NCI-H1092 (cell line): ENCODE measurements around the gene TRMT1.

Experiments
- DNase-seq: peaks from one replicate; lab custom pipeline; 2025; lab: John Stamatoyannopoulos, UW

TRMT1 gene

DNA sequence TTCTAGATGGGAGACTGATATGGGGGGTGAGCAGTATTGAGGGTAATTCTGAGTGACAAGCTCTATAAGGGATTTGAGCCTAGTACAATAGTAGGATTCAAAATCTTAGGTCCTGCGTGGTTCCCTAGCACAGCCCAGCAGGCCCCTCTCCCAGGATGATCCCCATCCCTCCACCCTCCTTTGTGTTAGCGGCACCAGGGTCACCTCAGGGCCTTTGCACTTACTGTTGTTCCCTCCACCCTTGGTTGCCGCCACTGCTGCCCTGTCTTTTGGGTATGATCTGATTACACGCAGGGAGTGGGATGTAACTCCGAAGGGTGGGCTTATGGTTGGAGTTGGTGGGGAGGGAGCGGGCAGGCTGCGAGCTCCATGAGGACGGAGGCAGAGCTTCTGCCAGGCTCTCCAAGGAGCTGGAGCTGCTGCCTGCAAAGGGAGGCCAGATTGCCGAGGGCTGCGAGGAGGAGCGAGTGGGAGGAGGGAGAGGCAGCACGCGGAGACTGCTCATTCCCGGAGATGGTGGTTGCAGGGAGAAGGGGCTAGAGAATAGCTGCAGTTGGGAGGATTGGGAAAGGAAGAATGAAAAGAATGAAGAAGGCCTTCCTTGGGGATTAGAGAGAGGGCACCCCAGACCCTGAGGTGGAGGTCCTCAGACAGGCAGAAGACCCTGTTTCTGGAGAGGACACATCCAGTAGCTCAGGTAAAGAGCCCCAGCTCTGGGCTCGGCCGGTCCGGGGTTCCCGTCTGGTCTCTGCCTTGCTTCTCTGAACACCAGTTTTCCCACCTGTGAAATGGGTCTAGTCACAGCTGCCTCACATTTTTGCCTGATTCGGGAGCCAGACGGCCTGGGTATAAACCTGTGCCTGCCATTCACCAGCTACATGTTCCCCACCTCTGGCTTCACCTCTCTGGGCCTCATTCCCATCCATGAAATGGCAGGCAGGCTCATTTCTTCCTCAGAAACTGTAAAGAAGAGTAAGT lies 6.7 kb upstream of the TRMT1 start:
- DNase-seq = no peak

- DNase-seq = no peak
These were observed 5.8 kb upstream of the TRMT1 start for GRCh38 chr19:13122275-13122878.

DNA sequence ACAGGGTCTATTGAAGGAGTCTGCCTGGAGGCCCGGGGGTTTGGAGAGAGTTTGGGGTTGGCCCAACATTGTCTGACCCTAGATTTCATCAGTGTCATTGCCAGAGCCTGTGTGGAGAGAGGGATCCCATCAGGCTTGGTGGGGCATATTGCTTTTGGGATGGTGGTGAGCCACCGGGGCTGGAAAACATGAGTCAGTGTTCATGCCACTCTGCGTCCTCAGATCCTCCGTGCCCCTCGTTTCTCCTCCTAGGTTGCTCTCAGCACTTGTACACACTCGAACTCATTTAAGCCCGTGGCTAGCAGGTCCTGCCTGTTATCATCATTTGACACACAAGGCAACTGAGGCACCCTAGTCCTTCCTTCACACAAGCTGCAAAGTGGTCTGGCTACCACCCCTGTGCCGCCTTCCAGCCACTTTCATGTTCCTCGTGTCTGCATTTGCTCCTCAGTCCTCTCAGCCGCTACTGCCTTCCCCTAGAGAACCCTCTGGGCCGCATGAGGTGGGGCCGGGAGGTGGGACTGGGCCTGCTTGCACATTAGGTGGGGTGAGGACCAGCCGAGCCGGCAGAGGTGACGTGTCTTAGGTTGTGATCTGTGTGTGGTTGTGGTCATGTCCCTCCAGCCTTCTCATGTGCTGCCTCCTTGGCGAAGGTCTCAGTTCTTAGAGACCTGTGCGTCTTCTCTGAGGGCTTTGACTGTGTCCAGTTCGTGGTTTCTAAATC lies 5.2 kb upstream of the TRMT1 start:
- DNase-seq = no peak

DNA sequence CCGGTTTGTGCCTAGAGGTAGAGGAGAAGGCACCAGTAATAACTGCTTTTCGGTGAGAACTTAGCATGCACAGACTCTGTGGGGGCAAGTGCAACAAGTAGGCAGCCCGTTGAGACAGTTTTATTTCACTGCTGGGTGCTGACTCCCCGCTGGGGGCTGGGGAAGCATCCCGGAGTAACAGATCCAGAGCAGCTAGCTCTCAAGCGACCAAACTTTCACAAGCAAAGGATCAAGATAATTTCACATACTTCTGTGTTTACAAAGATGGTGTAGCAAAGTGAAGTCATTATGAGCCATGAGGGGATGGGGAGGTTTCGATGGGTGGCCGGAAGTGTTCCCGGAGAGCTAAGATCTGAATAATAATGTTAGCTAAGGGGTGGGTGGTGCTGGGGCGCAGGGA lies 4.3 kb upstream of the TRMT1 start:
- DNase-seq = no peak

GRCh38 chr19:13120031-13120430 lies 3.5 kb upstream of the TRMT1 start:
- DNase-seq = no peak

- no peak for DNase-seq
These were observed 3.1 kb upstream of the TRMT1 start for GRCh38 chr19:13119627-13120026.

- DNase-seq = no peak
These were observed 2.1 kb upstream of the TRMT1 start for GRCh38 chr19:13118424-13119193.

DNA sequence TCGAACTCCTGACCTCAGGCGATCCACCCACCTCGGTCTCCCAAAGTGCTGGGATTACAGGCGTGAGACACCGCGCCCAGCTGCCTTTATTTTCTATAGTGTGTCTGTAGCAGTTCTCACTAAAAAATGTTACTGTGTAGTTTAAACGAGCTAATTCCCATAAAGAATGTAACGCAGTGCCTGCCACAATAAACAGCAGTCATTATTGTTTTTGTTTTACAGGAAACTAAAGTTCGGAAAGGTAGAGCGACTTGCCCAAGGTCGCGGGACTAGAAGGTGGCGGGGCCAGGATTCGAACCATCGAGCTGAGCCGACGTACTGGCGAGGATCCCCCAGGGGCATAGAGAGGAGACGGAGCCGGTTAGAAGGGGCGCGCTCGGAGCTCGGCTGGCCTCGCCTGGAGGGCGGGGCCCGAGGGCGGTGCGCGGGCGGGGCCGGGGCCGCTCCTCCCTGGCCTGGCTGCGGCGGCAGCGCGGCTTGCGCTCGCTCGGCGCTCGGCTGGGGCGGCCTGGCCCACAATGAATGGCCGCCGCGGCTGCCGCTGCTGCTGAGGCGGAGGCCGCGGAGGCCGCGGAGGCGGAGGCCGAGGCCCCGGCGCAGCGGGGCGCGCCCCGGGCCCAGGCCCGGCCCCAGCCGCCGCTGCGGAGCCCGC lies 1.4 kb upstream of the TRMT1 start, which contains the start of gene NACC1:
NACC1 (plus strand) TSS at position 493 of the 652 bp plus-strand sequence. CDS start 16,944 bp downstream, outside the sequence.
- DNase-seq = peak; percentile 89

- no peak for DNase-seq
These were observed 734 bp upstream of the TRMT1 start for GRCh38 chr19:13117176-13117771.

DNA sequence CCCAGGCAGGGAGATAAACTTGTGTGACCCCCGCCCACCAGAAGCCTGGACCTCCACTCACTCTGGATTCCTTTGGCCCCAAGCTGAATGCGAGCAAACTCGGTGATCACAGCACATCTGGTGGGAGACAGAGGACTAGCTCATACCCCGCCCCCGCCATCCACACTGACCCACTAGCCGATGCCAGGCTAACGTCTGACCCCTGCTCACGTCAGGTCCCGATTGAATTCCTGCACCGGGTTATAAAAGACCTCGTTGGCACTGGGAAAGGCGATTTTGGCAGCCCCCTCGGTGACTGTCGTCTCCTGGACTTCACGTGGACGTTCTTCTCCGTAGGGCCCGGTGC lies 631 bp downstream of the TRMT1 start:
- DNase-seq = no peak

GRCh38 chr19:13112555-13112954 lies 4.0 kb downstream of the TRMT1 start:
- DNase-seq = no peak

- no peak for DNase-seq
These were observed 6.4 kb downstream of the TRMT1 start for GRCh38 chr19:13110099-13110610.

DNA sequence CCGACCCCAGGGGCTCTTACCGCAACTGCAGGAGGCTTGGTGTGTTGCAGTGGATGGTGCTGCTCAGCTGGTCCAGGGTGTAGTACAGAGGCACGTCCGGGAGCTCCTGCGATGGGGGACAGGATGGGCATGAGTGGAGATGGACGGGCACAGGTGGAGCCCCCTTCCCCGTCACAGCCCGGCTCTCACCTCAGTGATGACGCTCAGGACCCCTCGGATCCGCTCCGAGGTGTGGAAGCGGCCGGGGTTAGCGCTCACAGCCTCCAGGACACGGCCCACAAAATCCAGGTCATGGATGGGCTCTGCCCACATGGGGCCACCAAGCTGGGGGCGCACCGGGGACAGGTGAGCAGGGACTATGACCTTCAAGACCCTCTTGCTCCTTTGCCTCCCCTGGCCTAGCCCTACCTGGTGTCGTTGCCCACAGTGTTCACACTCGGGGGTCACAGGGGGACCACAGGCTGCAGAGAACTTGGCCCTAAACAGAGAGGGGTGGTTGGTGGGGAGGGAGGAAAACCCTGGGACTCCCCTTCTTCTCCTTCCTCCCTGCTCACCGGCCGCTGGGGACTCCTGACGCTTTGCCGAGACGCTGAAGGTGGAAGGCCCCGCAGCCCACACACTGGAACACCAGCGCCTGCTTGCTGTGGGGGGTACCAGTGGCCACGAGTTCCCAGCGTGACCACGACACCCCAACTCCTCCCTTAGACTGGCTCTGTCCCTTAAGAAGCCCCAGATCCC lies 7.0 kb downstream of the TRMT1 start:
- no peak for DNase-seq

GRCh38 chr19:13104848-13105711 lies 11.5 kb downstream of the TRMT1 start:
- DNase-seq = no peak

GRCh38 chr19:13104360-13104847 lies 12.1 kb downstream of the TRMT1 start:
- no peak for DNase-seq

DNA sequence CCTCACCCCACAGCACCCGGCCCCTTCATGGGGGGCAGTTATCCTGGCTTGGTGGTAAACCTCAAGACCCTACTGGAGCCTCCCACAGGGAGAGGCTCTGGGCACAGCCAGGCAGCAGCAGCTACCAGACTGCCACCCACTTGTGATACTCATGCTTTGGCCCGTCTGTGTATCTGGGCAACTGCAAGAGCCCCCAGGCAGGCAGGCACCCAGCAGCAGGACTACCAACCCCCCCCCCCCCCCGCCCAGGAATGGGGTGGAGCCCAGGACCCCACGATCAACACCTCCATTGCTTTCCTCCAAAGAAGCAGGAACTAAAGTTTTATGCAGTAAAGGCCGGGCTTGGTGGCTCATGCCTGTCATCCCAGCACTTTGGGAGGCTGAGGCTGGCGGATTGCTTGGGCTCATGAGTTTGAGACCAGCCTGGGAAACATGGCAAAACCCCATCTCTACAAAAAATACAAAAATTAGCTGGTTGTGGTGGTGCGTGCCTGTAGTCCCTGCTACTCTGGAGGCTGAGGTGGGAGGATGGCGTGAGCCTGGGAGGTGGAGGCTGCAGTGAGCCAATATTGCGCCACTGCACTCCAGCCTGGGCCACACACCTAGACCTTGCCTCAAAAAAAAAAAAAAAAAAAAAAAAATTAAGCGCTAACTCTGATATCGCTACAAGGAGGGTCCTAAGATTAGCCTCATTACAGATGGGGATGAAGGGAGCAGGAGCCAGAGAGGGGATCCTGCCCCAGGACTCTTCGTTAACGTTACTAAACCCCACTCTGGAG lies 12.8 kb downstream of the TRMT1 start:
- no peak for DNase-seq

DNA sequence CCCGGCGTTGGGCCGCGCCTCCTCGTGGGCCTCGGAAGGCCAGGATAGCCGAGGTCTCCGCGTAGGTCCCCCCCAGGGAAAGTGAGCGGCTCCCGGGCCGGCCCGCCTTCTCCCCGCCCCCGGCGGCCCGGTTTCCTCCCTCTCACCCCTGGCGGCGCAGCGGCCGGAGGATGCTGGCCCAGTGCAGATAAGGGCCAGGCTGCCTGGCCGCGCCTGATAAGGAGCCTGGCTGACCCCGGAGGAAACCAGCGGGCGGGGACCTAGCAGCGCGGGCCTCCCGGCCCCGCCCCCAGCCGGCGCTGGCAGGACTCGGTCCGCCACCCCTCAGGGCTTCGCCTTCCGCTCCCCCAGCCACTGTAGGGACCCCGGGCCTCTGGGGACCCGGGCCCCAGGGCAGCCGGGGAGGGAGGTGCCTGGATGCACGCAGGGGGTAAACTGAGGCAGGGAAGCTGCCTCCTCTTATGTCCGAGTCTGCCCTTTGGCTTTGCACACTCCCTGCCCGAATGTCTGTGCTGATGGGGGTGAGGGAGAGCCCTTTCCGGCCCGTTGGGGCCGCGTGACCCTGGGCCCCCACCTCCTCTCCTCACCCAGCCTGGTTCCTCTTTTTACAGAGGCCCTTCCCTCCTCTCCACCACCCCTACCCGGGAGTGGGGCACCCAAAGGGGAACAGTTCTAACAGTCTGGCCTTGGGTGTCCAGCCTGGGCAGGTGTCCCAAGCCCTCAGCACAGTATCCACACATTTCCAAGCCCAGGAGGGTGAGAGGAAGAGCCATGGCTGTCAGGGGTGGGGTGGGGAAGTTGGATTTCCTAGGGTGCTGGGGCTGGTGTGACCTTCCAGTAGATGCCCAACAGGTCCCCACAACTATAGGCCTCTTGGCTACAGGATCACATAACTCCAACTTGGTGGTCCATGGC lies 13.6 kb downstream of the TRMT1 start, which contains the start of gene LYL1:
LYL1 (minus strand) TSS at position 193 of the 915 bp plus-strand sequence. CDS start 1,687 bp downstream, outside the sequence.
- DNase-seq = no peak
